DOHH2 (cell line): ENCODE results near the gene SUN1.

ENCODE experiments used
- H3F3A ChIP-seq: fragments of 200-600 bp; sonication (generic), shearing (Covaris generic); 2 replicates; pipeline ENCODE4 v1.6.0; 2016; ENCODE audit warnings: antibody characterized with exemption, mild to moderate bottlenecking; ENCODE audit not compliant: control insufficient read depth, insufficient read depth
- H3K27ac ChIP-seq: fragments of 200-600 bp; sonication (generic); 2 replicates; pipeline ENCODE4 v1.5.1; 2014; ENCODE audit warnings: low read depth, mild to moderate bottlenecking, low read length, moderate library complexity
- H3K27me3 ChIP-seq: fragments of 200-600 bp; sonication (generic); 2 replicates; pipeline ENCODE4 v1.6.1; 2014; ENCODE audit warnings: mild to moderate bottlenecking, low read length, mixed read lengths; ENCODE audit not compliant: control insufficient read depth
- H3K36me3 ChIP-seq: fragments of 200-600 bp; sonication (generic); 2 replicates; pipeline ENCODE4 v1.6.1; 2014; ENCODE audit warnings: mild to moderate bottlenecking, low read length, moderate library complexity, mixed read lengths; ENCODE audit not compliant: control insufficient read depth
- H3K4me1 ChIP-seq: fragments of 200-600 bp; sonication (generic); 2 replicates; pipeline ENCODE4 v1.6.1; 2014; ENCODE audit warnings: mild to moderate bottlenecking, low read length, mixed read lengths; ENCODE audit not compliant: control insufficient read depth
- H3K4me2 ChIP-seq: fragments of 200-600 bp; sonication (generic); 2 replicates; pipeline ENCODE4 v1.6.0; 2014; ENCODE audit warnings: mild to moderate bottlenecking, low read length, moderate library complexity
- H3K4me3 ChIP-seq: fragments of 200-600 bp; sonication (generic); 2 replicates; pipeline ENCODE4 v1.5.1; 2014; ENCODE audit warnings: mild to moderate bottlenecking, low read length, mixed read lengths
- H3K79me2 ChIP-seq: fragments of 200-600 bp; sonication (generic); 2 replicates; pipeline ENCODE4 v1.6.1; 2014; ENCODE audit warnings: mild to moderate bottlenecking, low read length, mixed read lengths; ENCODE audit not compliant: control insufficient read depth
- H3K9me2 ChIP-seq: fragments of 200-600 bp; sonication (generic); replicated peaks from 2 replicates; pipeline ENCODE4 v1.6.1; 2014; ENCODE audit warnings: mild to moderate bottlenecking, low read length, mixed read lengths; ENCODE audit not compliant: control insufficient read depth
- H3K9me3 ChIP-seq: fragments of 200-600 bp; sonication (generic); 2 replicates; pipeline ENCODE4 v1.6.1; 2014; ENCODE audit warnings: antibody characterized with exemption, low read length, mixed read lengths; ENCODE audit not compliant: control insufficient read depth, insufficient read depth
- H4K20me1 ChIP-seq: fragments of 200-600 bp; sonication (generic); 2 replicates; pipeline ENCODE4 v1.6.0; 2014; ENCODE audit warnings: low read depth, mild to moderate bottlenecking, antibody characterized with exemption, low read length, moderate library complexity; ENCODE audit not compliant: control insufficient read depth, insufficient read depth
- CTCF ChIP-seq: fragments of 200-600 bp; sonication (generic); IDR thresholded peaks from one replicate; pipeline ENCODE4 v1.5.1; 2014; ENCODE audit warnings: antibody characterized with exemption, mild to moderate bottlenecking, low read depth, low read length; ENCODE audit not compliant: poor library complexity, severe bottlenecking
- EZH2phosphoT487 ChIP-seq: fragments of 200-600 bp; sonication (generic); IDR thresholded peaks from 2 replicates; pipeline ENCODE4 v1.6.1; 2017; ENCODE audit warnings: borderline replicate concordance, mild to moderate bottlenecking, antibody characterized with exemption, low read length, moderate library complexity, mixed read lengths

The SUN1 gene

DNA sequence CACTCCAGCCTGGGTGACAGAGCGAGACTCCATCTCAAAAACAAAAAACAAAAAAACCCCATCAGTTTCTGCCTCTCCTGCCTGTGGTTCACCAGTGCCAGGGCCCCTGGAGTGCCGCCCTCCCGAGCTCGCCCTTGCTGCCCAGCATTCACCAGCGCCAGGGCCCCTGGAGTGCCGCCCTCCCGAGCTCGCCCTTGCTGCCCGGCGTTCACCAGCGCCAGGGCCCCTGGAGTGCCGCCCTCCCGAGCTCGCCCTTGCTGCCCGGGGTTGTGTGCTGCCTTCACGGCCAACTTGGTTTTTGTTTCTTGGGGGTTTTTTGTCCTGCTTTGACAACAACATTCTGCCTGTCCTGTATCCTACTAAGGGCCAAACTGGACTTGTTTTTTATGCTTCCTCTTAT is 30.8 kb downstream of the SUN1 start:
- H3K79me2 ChIP-seq, result no peaks in the 10 kb centered on the region
- H3K4me1 ChIP-seq, result no peaks in the 10 kb centered on the region
- no peaks in the 10 kb centered on the region for H3K9me2 ChIP-seq
- peaks cover 3% of the 10 kb centered on the region; the same call in 1 of the 2 replicates for H4K20me1 ChIP-seq
- no peaks in the 10 kb centered on the region for H3F3A ChIP-seq
- H3K4me2 ChIP-seq, result no peak overlapping the region
- TF ChIP-seq EZH2phosphoT487 (no peak), CTCF (no peak)
- H3K36me3 ChIP-seq, result peaks cover 80% of the 10 kb centered on the region
- H3K4me3 ChIP-seq, result no peak overlapping the region
- no peaks in the 10 kb centered on the region for H3K9me3 ChIP-seq
- H3K27ac ChIP-seq, result no peak overlapping the region
- no peaks in the 10 kb centered on the region for H3K27me3 ChIP-seq

- H3F3A ChIP-seq, result peaks cover under 1% of the 10 kb centered on the region; the same call in 1 of the 2 replicates
- no peak overlapping the region for H3K27ac ChIP-seq
- peaks cover 73% of the 10 kb centered on the region for H3K36me3 ChIP-seq
- H3K27me3 ChIP-seq, result no peaks in the 10 kb centered on the region
- H3K4me2 ChIP-seq, result no peak overlapping the region
- TF ChIP-seq EZH2phosphoT487 (no peak), CTCF (no peak)
- no peaks in the 10 kb centered on the region for H3K9me3 ChIP-seq
- no peak overlapping the region for H3K4me3 ChIP-seq
- no peaks in the 10 kb centered on the region for H3K79me2 ChIP-seq
- H4K20me1 ChIP-seq, result peaks cover 3% of the 10 kb centered on the region; the same call in 1 of the 2 replicates
- H3K9me2 ChIP-seq, result no peaks in the 10 kb centered on the region
- no peaks in the 10 kb centered on the region for H3K4me1 ChIP-seq
These were observed 33.6 kb downstream of the SUN1 start for GRCh38 chr7:865921-866320.

- H3K27ac ChIP-seq, result no peak overlapping the region
- H3K9me2 ChIP-seq, result no peaks in the 10 kb centered on the region
- H3K27me3 ChIP-seq, result no peaks in the 10 kb centered on the region
- H3K36me3 ChIP-seq, result peaks cover 65% of the 10 kb centered on the region
- H3F3A ChIP-seq, result peaks cover 3% of the 10 kb centered on the region; the same call in 1 of the 2 replicates
- H3K4me2 ChIP-seq, result no peak overlapping the region
- no peak overlapping the region for H3K4me3 ChIP-seq
- TF ChIP-seq EZH2phosphoT487 (no peak), CTCF (no peak)
- H3K79me2 ChIP-seq, result no peaks in the 10 kb centered on the region
- H4K20me1 ChIP-seq, result no peaks in the 10 kb centered on the region
- no peaks in the 10 kb centered on the region for H3K4me1 ChIP-seq
- H3K9me3 ChIP-seq, result no peaks in the 10 kb centered on the region
These were observed 34.7 kb downstream of the SUN1 start for GRCh38 chr7:867001-867405.
